Measurements from ENCODE around the gene IL17RA. TPM values are rescaled to one million over a fixed set of nuclear protein-coding genes. Genes with fewer than 3 reads are reported as not detected.

IL17RA gene
- total RNA-seq, 1 donor from 2014 or later = 9.2 TPM

- no peak for DNase-seq (ENCODE audit: low read depth)
- no peak overlapping the region for H3K4me3 ChIP-seq (ENCODE audit: low read depth, low read length)
- no peak for TF ChIP-seq CTCF (conservative IDR thresholded peaks at IDR 0.05; ENCODE audit: low read depth, low read length)
These were observed 32.0 kb downstream of the IL17RA start for GRCh38 chr22:17116572-17117330.

GRCh38 chr22:17117400-17117799, 32.6 kb downstream of the IL17RA start:
- no peak for DNase-seq (ENCODE audit: low read depth)
- H3K4me3 ChIP-seq (ENCODE audit: low read depth, low read length) = no peak overlapping the region
- no peak for TF ChIP-seq CTCF (conservative IDR thresholded peaks at IDR 0.05; ENCODE audit: low read depth, low read length)

GRCh38 chr22:17117890-17118289, 33.1 kb downstream of the IL17RA start:
- no peak for TF ChIP-seq CTCF (conservative IDR thresholded peaks at IDR 0.05; ENCODE audit: low read depth, low read length)

GRCh38 chr22:17118342-17118741, 33.5 kb downstream of the IL17RA start:
- no peak for TF ChIP-seq CTCF (conservative IDR thresholded peaks at IDR 0.05; ENCODE audit: low read depth, low read length)
- DNase-seq (ENCODE audit: low read depth) = no peak
- no peak overlapping the region for H3K4me3 ChIP-seq (ENCODE audit: low read depth, low read length)

More at GRCh38 chr22:17117890-17118289, 33.1 kb downstream of the IL17RA start:
- H3K4me3 ChIP-seq (ENCODE audit: low read depth, low read length) = no peak overlapping the region
- DNase-seq (ENCODE audit: low read depth) = no peak

GRCh38 chr22:17119481-17120202, 34.8 kb downstream of the IL17RA start:
- TF ChIP-seq CTCF (conservative IDR thresholded peaks at IDR 0.05; ENCODE audit: low read depth, low read length) = peak; percentile 29
- H3K4me3 ChIP-seq (ENCODE audit: low read depth, low read length) = no peak overlapping the region
- DNase-seq (ENCODE audit: low read depth) = no peak

GRCh38 chr22:17120281-17120680, 35.5 kb downstream of the IL17RA start:
- H3K4me3 ChIP-seq (ENCODE audit: low read depth, low read length) = no peak overlapping the region
- DNase-seq (ENCODE audit: low read depth) = no peak
- TF ChIP-seq CTCF (conservative IDR thresholded peaks at IDR 0.05; ENCODE audit: low read depth, low read length) = no peak
